GM12874 (cell line): ENCODE data around the gene LMO1.
A peak's percentile ranks its signal among the peaks of the same experiment; 100 is the strongest.

ENCODE experiments used
- TF ChIP-seq, protein P1 (sequence below): IDR thresholded peaks from 2 replicates; pipeline ENCODE4 v1.5.1; 2011; ENCODE audit warnings: low read depth, mild to moderate bottlenecking, control low read depth, low read length, moderate library complexity; ENCODE audit not compliant: insufficient read depth

LMO1 gene

DNA sequence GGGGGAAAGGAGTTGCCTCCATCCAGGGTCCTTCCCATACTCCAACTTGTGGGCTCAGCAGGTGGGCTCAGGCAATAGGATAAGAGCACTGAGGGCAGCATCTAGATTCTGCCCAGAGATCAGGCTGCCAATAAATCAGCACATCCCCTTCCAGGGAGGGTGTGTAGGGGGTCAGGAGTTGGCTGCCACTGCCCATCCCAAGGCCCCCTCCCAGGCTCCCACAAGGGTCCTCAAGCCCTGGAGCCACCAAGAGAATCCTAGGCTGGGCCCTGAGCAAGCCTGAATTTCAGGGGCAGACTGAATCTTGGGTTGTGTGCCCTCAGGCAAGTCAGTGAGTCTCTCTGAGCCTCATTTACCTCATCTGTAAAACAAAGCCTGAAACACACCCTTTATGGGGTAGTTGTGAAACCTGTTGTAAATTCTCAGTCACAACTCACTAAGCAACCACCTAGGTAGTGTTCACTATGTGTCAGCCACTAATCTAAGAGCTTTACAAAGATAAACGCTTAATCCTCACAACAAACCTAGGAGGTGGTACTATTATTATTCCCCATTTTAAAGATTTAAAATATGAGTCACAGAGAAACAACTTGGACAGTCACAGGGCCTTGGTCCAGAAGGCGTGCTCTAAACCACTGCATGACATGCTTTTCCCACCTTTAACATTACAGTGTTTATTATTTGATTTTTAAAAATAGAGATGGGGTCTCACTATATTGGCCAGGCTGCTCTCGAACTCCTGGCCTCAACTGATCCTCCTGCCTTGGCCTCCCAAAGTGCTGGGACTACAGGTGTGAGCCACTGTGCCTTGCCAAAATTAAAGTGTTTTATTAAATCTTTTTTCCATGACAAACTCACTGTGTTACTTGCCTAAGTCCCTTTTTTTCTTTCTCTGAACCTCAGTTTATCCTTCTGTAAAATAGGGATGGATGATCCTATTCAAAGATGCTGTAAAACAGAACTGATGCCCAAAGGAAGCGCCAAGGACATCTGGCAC, 36.2 kb downstream of the LMO1 start:
- TF ChIP-seq, protein P1, sequence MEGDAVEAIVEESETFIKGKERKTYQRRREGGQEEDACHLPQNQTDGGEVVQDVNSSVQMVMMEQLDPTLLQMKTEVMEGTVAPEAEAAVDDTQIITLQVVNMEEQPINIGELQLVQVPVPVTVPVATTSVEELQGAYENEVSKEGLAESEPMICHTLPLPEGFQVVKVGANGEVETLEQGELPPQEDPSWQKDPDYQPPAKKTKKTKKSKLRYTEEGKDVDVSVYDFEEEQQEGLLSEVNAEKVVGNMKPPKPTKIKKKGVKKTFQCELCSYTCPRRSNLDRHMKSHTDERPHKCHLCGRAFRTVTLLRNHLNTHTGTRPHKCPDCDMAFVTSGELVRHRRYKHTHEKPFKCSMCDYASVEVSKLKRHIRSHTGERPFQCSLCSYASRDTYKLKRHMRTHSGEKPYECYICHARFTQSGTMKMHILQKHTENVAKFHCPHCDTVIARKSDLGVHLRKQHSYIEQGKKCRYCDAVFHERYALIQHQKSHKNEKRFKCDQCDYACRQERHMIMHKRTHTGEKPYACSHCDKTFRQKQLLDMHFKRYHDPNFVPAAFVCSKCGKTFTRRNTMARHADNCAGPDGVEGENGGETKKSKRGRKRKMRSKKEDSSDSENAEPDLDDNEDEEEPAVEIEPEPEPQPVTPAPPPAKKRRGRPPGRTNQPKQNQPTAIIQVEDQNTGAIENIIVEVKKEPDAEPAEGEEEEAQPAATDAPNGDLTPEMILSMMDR = no peak

GRCh38 chr11:8225589-8226036, 38.1 kb downstream of the LMO1 start:
- TF ChIP-seq, protein P1 = peak; percentile 93

DNA sequence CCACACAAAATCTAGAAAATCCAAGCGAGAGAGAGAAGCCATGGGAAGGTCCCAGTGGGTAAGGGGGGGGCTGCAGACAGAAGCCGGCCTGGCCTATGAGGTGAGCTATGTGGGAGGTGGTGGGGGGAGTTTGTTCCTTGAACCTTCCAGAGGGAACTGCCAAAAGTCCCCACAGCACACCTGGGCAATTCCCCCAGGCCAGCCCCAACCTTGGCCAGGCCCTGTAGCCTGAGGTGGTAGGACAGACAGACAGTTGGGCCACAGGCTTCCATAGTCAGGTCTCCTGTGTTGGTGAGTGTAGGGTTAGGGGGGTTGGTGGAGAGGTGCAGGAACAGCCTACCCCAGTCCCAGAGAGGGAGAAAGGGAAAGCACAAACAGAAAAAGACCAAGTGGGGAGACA, 39.0 kb downstream of the LMO1 start:
- TF ChIP-seq, protein P1 = no peak

GRCh38 chr11:8224161-8224591, 39.5 kb downstream of the LMO1 start:
- TF ChIP-seq, protein P1 = no peak

DNA sequence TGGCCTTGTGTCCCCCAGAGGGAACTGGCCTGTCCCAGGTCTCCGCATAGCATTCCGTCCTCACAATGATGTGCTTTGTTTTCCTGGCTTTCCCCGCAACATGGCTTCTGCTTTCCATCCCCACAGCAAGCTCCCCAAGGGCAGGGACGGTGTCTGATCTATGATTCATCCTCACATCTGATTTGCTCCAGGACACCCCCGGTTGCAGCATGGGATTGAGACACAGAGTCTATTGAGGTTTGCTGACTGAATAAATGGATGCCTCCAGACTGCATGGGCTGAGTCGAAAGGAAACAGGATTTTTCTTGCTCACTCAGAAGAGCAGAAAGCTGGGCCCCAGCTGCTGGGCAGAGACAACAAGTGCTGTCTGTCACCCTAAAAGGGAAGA, 40.2 kb downstream of the LMO1 start:
- TF ChIP-seq, protein P1 = no peak

- TF ChIP-seq, protein P1 = no peak
Observed at GRCh38 chr11:8222820-8223512, 40.7 kb downstream of the LMO1 start.

DNA sequence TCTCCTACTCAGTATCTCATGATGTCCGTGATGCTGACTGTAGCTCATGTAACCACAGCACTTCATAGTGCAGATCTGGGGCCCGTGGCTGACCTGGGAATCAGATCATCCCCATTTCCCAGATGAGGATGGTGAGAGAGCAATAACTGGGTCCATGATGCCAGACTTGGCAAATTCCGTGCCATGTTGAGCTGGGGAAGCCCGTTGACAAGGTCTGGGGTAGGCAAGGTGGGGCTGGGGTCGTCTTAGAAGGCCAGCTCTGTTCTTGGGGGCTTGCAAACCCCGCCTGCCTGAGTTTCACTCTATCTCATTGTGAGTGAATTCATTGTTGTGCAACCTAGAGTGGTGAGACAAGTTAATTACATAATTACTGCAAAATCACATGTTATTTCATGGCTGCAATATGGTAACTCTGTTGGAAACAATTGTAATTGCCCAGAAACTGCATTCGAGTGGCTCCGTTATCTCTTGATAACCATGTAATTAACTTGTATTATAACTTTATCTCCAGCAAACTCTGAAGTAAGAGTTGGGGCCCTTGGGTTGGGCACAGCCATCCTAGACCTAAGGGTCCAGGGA, 41.7 kb downstream of the LMO1 start:
- TF ChIP-seq, protein P1 = no peak
